ENCODE results near the gene TSPAN18. TPM values are rescaled to one million over a fixed set of nuclear protein-coding genes. Genes with fewer than 3 reads are reported as not detected.
A peak's percentile ranks its signal among the peaks of the same experiment; 100 is the strongest.

TSPAN18 gene
- total and polyA plus RNA-seq, 2 donors, result 32.2 to 36.9 TPM

DNA sequence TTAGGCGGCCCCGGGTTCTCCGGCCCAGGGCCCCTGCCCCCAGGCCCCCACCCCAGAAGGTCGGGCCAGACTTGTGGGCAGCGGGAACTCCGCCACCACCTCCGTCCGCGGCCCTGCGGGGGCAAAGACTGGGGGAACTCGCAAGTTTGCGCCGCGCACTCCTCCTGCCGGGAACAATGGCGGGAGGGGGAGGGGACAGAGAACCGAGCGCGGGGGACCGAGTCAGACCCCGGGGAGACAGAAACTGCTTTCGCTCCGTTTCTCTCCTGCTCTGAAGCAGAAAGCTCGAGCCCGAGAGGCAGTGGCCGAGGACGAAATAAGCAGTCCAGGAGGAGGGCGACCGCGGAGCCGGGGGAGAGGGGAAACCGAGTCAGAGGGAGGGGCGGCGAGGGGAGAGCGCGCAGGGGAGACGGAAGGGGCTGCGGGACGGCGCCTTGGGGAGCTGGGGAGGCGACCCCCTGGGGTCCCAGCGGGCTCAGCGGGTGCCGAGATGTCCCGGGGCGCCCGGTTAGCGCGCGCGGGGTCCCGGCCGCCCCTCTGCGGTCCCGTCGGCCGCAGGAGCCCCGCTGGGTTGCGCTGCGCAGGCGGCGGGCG lies 223.4 kb downstream of the TSPAN18 start:
- Histone ChIP-seq H3K4me3 (ENCODE audit: low read depth, low read length) (peak overlapping the region; percentile 81), H3K27ac (ENCODE audit: low read depth) (peak overlapping the region; percentile 67), H3K36me3 (ENCODE audit: insufficient read depth) (no peaks in the 10 kb centered on the region), H3K4me1 (ENCODE audit: insufficient read depth) (no peaks in the 10 kb centered on the region)
- DNase-seq (ENCODE audit: extremely low spot score), result no peak
- WGBS, result under 1% methylated on average over 63 of the region's 63 CpGs

DNA sequence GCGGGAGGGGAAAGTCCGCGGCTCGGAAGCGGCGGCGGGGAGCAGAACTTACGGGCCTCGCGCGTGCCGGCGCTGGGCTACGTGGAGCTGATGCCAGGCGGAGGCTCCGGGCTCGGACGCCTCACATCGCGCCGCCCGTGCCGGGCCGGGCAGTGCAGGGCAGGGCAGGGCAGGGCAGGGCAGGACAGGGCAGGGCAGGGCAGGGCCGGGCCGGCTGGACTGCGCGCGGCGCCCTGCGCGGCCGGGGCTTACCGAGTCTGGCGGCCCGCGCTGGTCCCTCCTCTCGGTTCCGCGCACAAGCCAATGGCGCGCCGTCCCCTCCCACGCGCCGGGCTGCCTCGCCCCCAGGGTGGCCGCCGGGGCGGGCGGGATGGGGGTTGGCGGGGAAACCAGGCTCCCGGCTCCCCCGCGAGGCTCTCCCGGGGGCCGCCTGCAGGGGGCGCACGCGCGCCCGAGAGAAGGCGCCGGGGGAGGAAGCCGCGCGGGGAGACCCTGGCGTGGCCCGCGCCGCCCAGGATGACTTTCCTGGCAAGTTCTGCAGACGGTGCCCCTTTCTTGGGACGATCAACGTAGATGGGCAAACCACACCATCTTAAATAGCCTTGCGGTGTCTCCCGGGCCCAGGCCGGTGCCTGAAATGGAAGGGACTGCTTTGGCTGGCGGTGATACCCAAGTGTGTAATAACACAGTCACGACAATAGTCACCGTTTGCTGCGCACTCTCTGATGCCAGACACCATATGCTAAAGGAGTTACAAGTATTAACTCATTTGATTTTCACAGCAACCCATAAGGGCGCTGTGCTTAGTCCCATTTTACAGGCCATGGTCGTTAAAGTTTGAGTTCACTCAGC lies 224.1 kb downstream of the TSPAN18 start, which contains the start of gene TP53I11:
Gene TP53I11, minus strand, starts transcription at position 259 of the 852 bp plus-strand sequence. CDS start 12,548 bp downstream, outside the sequence.
- H3K27ac ChIP-seq (ENCODE audit: low read depth), result peak within 1 kb of the TSS; percentile 67
- H3K36me3 ChIP-seq (ENCODE audit: insufficient read depth), result no peaks in the 10 kb centered on the region
- no peak for DNase-seq (ENCODE audit: extremely low spot score)
- WGBS, result 7% methylated on average over 83 of the region's 83 CpGs
- no peaks in the 10 kb centered on the region for H3K4me1 ChIP-seq (ENCODE audit: insufficient read depth)
- peak within 1 kb of the TSS; percentile 81 for H3K4me3 ChIP-seq (ENCODE audit: low read depth, low read length)

DNA sequence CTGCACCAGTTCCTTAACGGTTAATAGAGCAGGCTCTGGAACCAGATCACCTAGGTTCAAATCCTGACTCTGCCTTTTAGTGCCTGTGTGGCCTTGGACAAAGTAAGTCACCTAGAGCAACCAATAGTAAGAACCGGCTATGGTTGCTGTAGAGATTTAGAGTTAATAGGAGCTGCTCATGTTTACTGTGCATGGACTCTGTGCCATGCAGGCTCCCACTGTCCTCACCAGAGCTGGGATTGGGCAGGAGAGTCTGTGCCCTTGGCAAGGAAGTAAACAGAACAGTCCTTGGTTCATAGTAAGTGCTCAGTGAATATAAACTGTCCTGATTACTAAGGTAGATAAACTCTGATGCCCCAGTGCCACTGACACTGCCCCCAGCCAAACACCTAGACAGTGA lies 225.3 kb downstream of the TSPAN18 start:
- Histone ChIP-seq H3K4me1 (ENCODE audit: insufficient read depth) (no peaks in the 10 kb centered on the region), H3K4me3 (ENCODE audit: low read depth, low read length) (no peak overlapping the region), H3K27ac (ENCODE audit: low read depth) (no peak overlapping the region), H3K36me3 (ENCODE audit: insufficient read depth) (no peaks in the 10 kb centered on the region)
- 76% methylated on average over 2 of the region's 2 CpGs for WGBS
- DNase-seq (ENCODE audit: extremely low spot score), result no peak

DNA sequence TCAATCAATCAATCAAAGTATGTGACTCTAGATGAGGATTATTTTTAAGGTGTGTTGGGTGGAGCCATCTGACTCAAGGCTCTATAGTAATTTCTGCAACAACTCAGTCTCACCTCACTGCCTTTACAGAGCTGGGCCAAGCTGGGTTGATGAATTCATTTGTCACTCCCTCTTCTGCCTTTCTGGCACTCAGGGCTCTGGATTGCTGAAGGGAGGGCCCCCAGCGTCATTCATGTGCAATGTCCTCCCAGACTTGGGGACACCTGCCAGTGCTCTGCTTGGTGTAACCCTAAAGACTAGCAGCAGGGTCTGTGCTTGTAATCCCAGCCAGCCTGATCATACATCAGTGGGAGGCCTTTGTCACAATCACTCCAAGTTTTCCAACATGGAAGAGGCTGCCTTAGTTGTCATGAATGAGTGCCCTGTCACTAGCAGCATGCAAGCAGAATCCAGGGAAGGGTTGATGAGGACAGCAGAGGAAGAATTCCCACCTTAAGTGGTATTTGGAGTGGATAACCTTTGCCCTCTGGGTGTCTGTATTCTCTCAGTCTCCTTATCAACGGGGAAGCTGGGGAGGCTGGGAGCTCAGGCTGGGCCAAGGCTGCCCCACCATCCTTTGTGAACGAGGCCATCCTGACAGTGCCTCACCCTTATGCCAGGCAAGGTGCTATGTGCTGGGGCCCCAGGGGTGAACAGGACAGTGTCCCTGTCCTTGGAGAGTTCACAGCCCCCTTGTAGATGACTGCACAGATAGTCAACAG lies 225.9 kb downstream of the TSPAN18 start:
- 78% methylated on average over 3 of the region's 3 CpGs for WGBS
- no peak for DNase-seq (ENCODE audit: extremely low spot score)
- Histone ChIP-seq H3K4me3 (ENCODE audit: low read depth, low read length) (no peak overlapping the region), H3K4me1 (ENCODE audit: insufficient read depth) (no peaks in the 10 kb centered on the region), H3K36me3 (ENCODE audit: insufficient read depth) (no peaks in the 10 kb centered on the region), H3K27ac (ENCODE audit: low read depth) (no peak overlapping the region)

DNA sequence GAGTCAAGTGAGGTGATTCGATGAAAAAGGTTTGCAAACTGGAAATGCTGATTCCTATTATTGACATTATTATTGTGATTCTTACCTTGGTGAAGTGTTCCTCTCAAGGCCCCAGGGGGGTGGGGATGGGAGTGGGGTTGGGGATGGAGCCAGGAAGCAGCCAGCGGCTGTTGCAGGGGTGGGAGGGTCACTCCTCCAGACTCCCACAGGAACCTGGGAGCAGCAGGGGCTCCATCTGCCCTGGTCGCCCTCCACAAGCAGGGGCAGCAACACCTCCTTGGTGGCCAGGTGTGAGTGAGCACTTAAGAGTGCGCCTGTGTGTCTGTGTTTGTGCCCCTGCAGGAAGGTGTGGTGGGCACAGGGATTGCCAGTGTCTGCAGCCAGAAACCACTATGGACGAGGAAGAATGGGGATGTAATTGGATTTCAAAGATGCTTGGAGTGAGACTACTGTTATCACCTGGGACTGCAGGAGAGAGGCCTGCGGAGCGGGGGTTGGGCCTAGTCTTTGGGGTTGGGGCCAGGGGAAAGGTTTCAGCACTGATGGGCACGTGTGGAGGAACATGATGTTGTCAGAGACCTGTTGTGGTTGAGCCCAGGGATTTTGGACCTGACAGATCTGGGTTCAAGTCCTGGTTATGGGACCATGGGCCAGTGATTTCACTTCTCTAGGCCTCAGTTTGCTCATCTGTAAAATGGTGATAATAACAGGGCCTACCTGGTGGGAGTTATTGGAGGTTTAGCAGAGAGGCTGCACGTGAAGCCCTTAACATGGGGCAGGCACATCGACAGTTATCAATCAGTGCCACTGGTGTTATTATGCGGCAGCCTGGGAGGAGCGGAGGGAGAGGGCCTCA lies 227.5 kb downstream of the TSPAN18 start:
- Histone ChIP-seq H3K27ac (ENCODE audit: low read depth) (peak overlapping the region; percentile 54), H3K36me3 (ENCODE audit: insufficient read depth) (no peaks in the 10 kb centered on the region), H3K4me3 (ENCODE audit: low read depth, low read length) (no peak overlapping the region), H3K4me1 (ENCODE audit: insufficient read depth) (no peaks in the 10 kb centered on the region)
- no peak for DNase-seq (ENCODE audit: extremely low spot score)
- WGBS, result 87% methylated on average over 12 of the region's 12 CpGs

DNA sequence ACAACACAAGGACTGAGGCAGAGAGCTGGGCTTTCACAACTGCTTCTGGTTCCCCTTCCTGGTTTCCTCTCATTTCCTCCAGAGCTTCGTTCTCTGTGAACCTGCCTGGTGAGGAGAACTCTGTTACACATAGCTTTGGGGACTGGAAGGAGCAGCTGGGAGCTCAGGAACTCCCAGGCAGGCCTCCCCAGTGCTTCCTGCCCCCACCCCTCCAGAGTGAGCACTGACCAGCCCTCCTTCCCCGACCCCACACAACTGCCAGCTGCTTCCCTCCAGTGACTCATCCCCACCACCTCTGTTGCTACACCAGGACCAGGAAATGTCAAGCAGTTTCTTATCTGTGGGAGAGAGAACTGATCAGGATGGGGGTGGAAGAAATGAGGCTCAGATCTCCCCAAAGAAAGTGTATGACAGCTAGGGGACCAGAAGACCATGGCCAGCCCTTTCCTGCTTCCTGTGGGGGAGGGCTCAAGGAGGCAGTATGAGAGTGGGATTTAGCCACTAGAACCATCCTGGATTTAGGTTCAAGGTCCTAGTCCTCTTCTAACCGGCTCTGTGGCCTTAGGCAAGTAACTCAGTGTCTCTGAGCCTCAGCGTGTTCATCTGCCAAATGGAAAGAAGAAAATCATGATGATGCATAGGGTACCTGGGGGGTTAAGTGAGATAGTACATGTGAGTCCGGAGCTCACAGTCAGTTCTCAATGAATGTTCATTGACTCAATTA lies 228.4 kb downstream of the TSPAN18 start:
- Histone ChIP-seq H3K36me3 (ENCODE audit: insufficient read depth) (no peaks in the 10 kb centered on the region), H3K4me3 (ENCODE audit: low read depth, low read length) (no peak overlapping the region), H3K27ac (ENCODE audit: low read depth) (peak overlapping the region; percentile 54), H3K4me1 (ENCODE audit: insufficient read depth) (no peaks in the 10 kb centered on the region)
- no peak for DNase-seq (ENCODE audit: extremely low spot score)
- WGBS, result 72% methylated on average over 5 of the region's 5 CpGs

DNA sequence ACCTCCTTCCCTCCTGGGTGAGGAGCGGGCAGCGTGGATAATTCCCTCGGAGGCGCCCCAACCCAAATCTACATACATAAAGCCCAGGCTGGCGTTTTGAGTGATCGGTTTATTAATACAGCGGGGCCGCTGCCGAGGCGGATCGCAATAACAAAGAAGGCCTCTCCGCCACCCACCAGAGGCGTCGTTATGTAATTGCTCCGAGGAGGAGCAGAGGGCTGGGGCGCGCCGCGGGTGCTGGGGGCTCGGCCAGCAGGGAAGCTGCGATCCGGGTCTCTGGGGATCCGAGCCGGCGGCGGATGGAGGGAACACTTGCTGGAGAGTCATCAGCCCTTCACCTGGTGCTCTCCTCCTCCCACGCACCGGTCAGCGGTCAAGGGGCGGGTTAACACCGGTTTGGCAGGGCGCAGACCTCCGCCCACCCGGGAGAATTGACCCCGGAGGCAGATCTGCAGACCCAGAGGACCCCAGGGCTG lies 230.3 kb downstream of the TSPAN18 start:
- DNase-seq (ENCODE audit: extremely low spot score), result no peak
- no peaks in the 10 kb centered on the region for H3K4me1 ChIP-seq (ENCODE audit: insufficient read depth)
- no peak overlapping the region for H3K4me3 ChIP-seq (ENCODE audit: low read depth, low read length)
- H3K27ac ChIP-seq (ENCODE audit: low read depth), result no peak overlapping the region
- 23% methylated on average over 35 of the region's 35 CpGs for WGBS
- no peaks in the 10 kb centered on the region for H3K36me3 ChIP-seq (ENCODE audit: insufficient read depth)

DNA sequence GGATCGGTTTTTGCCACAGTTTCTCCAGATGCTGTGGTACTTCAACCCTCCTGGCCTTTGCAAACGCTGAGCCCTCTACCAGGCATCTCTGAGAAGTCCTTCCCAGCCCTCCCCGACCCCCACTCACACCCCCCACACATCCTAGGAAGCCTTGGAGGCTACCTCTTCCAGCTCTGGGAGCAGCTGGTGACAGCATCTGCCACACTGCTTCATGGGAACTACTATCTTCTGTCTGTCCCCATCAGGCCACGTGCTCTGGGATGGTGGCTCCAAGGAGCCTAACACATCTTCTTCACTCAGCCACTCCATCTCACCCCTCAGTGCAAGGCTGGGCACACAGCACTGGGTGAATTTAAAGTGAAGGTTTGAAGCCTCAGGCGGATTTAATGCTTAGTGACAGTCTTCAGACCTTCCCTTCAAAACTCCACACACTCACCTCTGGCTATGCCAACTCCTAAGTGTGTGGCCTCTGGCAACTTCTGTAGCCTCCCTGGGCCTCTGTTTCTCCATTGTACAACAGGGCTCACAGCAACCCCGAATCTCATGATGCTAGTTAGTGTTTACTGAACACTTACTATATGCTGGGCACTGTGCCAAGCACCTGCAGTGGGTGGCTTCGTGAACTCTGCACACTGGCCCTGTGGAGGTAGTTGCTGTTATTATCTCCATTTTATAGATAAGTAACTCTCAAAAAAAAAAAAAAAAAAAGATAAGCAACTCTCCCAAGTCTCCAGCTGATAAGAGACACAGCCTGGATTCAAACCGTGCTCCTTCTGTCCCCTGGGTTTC lies 231.2 kb downstream of the TSPAN18 start:
- Histone ChIP-seq H3K4me3 (ENCODE audit: low read depth, low read length) (no peak overlapping the region), H3K36me3 (ENCODE audit: insufficient read depth) (no peaks in the 10 kb centered on the region), H3K4me1 (ENCODE audit: insufficient read depth) (no peaks in the 10 kb centered on the region), H3K27ac (ENCODE audit: low read depth) (no peak overlapping the region)
- no peak for DNase-seq (ENCODE audit: extremely low spot score)
- 74% methylated on average over 8 of the region's 8 CpGs for WGBS

DNA sequence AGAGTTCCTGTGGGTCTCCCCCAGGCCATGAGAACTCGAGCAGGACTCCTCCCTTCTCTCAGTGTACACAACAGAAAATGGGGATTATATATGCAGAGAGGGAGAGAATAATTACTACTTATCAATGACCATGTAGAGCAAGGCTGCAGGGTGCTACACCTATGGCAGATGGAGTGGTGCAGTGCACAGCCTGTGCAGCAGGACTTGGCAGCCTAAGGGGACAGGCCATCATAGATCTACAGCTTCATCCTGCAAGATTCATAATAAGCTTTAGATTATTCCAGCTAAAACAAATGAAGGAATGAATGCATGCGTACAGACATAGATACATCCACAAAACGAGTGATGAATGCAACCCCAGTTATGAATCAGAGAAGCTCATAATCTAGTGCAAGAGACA lies 232.3 kb downstream of the TSPAN18 start:
- no peak overlapping the region for H3K4me3 ChIP-seq (ENCODE audit: low read depth, low read length)
- H3K36me3 ChIP-seq (ENCODE audit: insufficient read depth), result no peaks in the 10 kb centered on the region
- H3K4me1 ChIP-seq (ENCODE audit: insufficient read depth), result no peaks in the 10 kb centered on the region
- DNase-seq (ENCODE audit: extremely low spot score), result no peak
- H3K27ac ChIP-seq (ENCODE audit: low read depth), result no peak overlapping the region
- WGBS, result 85% methylated on average over 3 of the region's 3 CpGs

DNA sequence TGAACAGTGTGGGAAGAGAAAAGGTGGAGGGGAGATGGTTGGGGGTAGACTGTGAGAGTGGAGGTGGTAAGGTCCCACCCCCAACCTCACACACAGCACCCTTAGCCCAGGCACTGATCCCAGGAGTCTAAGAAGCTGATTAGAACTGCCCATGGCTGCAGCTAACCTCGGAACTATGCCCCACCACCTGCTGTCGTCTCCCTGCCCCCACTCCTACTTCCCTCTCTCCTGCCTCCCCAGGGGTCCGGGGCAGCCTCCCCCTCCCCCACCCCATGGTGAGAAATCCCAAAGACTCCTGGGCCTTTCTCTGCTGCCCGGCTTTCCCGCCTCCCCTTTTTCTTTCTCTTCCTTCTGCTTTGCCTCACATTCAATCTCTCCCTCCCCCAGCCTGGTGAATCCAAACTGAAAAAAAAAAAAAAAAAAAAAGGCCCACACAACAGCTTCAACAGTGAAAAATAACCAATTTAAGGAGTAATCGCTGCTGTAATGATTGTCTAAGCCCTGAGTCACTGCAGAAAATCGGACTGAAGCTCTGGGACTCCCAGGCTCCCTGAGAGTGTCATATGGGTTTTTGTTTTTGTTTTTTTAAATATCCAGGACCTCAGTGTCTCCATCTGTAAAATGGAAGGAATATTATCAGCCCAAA lies 233.6 kb downstream of the TSPAN18 start:
- Histone ChIP-seq H3K4me3 (ENCODE audit: low read depth, low read length) (no peak overlapping the region), H3K36me3 (ENCODE audit: insufficient read depth) (no peaks in the 10 kb centered on the region), H3K27ac (ENCODE audit: low read depth) (no peak overlapping the region), H3K4me1 (ENCODE audit: insufficient read depth) (no peaks in the 10 kb centered on the region)
- no peak for DNase-seq (ENCODE audit: extremely low spot score)
- whole genome bisulfite sequencing, result 55% methylated on average over 7 of the region's 7 CpGs

DNA sequence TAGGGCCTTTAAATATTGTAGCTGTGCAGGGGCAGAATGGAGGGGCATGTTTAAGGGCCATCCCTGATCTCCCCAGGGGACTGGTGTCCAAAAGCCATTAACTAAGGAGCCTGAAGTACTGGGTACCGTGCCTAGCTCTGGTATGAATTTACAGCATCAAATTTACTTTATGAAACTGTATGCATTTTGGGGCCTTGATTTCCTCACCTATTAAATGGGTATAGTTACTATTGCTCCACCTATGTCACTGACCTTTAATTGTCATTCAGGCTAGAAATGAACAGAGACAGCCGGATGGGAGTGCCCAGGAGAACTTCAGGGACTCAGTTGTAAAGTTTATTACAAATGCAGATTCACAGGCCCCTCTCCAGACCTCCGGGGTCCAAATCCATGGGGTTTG lies 235.7 kb downstream of the TSPAN18 start:
- no peak overlapping the region for H3K27ac ChIP-seq (ENCODE audit: low read depth)
- 85% methylated on average over 3 of the region's 3 CpGs for WGBS
- no peaks in the 10 kb centered on the region for H3K4me1 ChIP-seq (ENCODE audit: insufficient read depth)
- H3K36me3 ChIP-seq (ENCODE audit: insufficient read depth), result no peaks in the 10 kb centered on the region
- no peak overlapping the region for H3K4me3 ChIP-seq (ENCODE audit: low read depth, low read length)
- DNase-seq (ENCODE audit: extremely low spot score), result no peak
